Cerebellar cortex (tissue), 1 donor: ENCODE data around the gene NR6A1.

Source experiments
- DNase-seq: peaks from one replicate; pipeline ENCODE4 v3.0.0-alpha.2; 2015; ENCODE audit warnings: low spot score

NR6A1 gene

DNA sequence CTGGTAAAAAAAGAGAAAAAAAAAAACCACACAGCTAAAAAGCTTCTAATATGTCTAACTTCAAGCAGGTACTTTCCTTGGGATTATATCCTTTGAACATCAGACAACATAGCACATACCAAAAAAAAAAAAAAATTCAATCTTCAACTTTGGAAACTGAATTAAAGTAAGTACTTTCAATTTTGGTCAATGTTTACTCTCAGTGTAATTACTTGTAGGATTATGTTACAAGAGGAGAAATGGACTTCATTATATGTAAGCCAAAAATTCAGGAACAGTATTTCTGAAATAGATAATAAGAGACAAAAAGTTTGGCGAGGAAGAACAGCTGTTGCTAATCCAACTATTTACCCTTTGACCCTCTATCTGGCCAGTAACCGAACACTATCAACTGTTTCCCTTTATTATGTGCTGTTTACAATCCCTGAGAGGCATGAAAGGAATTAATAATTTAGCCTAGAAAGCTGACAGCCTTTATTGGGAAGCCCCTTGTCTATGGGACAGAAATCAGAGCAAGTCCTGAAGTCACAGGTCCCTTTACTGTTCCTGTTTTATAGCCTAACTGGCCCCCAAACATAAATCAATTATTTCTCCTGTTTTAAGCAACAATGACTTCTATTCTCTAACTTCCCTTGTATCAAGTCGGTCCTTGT, 46.6 kb downstream of the NR6A1 start:
- DNase-seq: no peak

GRCh38 chr9:124723352-124723751, 47.8 kb downstream of the NR6A1 start:
- no peak for DNase-seq

GRCh38 chr9:124721109-124721906, 49.8 kb downstream of the NR6A1 start:
- DNase-seq: no peak

DNA sequence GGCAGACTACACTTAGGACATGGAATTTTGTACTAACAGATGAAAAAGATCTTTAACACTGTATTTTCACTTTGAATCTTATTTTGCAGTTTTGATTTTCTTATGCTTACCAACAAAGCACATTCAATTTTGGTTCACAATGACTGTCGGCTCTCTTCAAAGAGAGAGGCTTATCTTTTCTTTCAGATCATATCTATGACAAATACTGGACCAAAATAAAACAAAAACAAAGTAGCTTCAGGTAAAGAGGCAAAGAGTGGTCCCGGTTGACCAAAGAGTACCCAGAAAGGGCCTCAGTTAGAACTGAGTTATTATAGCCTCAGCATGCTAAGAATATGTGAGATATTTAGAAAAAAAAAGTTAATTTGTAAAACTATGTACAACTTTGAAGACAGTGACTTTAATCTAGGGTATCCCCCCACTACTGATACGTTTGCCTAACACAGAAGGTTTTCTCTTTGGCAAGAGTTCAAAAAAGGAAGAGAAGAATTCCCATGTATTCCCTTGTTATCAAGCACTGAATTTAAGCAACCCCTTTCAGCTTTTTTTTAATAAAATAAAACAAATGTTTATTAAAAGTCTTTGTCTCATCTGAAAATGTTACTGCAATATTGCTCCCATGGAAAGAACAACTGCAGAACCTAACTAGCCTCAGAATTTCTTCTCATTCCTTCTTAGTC, 50.5 kb downstream of the NR6A1 start:
- no peak for DNase-seq

DNA sequence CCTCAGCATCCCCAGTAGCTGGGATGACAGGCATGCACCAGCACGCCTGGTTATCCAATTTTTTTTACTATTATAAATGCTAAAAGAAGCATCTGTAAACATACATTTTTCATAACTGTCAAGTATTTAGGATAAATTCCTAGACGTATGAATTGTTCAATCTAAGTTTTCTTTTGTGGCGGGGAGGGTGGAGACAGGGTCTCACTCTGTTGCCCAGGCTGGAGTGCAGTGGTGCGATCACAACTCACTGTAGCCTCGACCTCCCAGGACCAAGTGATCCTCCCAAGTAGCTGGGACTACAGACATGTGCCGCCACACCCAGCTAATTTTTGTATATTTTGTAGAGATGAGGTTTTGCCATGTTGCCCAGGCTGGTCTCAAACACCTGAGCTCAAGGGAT, 52.2 kb downstream of the NR6A1 start:
- DNase-seq: no peak

DNA sequence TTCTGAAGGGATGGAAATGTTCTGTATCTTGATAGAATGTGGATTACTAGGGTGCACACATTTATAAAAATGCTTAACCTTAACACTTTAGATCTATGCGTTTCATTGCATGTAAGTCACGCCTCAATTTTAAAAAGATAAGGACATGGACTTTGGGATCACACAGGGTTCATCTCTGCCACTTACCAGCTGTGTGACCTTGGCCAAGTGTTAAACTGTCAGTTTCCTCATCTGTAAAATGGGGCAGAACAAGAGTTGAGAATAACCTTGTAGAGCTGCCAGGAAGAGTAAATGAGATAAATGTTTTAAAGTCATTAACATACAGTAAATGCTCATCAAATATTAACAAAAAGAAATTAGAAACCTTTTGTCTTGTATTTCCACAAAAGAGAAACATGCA, 53.5 kb downstream of the NR6A1 start:
- no peak for DNase-seq

- DNase-seq: no peak
Observed at GRCh38 chr9:124716808-124717207, 54.3 kb downstream of the NR6A1 start.

DNA sequence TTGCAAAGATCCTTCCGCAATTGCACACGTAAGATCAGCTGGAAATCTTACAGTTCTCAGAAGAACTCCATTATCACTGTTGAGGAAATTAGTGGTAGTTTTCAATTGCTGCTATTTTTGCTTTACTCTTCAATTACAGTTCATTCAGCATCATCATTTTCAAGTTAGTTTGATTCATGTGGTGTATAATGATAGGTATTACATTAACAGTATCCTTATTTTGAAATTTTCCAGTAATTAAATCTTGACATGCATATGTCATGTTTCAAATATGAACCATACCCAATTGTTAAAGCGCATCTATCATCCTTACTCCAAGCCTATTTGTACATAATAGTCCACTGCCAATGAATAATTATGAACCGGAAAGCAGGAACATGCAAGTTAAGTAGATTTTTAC, 60.3 kb downstream of the NR6A1 start:
- DNase-seq: no peak

- no peak for DNase-seq
Observed at GRCh38 chr9:124709292-124709690, 61.8 kb downstream of the NR6A1 start.

GRCh38 chr9:124708633-124709291, 62.3 kb downstream of the NR6A1 start:
- DNase-seq: no peak

- no peak for DNase-seq
Observed at GRCh38 chr9:124708074-124708473, 63.0 kb downstream of the NR6A1 start.

DNA sequence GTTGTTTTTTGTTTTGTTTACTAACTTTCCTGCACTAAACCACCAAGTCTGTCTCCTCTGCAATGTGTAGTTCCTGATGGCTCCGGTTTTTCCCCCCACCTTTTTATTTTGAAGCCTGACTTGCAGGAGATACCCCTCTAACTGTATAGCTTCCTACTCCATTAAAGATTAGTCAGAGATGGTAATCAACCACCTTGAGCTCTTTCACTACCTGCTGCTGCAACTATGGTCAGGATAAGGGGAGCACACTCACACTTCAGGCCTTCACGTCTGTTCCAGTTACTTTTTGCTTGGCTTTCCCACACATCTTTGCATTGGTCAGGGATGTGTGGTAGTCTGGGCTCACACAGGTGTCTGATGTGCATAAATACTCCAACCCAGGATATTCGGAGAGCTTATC, 63.4 kb downstream of the NR6A1 start:
- no peak for DNase-seq

GRCh38 chr9:124706685-124707084, 64.4 kb downstream of the NR6A1 start:
- no peak for DNase-seq

DNA sequence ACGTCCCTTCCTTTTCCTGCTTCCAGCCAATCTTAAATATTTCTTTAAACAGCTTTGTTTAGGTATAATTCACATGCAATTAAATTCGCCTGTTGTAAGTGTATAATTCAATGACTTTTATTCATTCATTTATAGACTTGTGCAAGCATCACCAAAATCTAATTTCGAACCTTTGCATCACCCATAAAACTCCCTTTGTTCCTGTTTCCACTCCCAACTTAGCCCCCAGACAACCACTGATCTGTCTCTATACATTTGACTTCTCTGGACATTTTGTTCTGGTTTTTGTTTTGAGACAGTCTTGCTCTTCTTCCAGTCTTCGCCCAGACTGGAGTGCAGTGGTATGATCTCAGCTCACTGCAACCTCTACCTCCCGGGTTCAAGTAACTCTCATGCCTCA, 71.5 kb downstream of the NR6A1 start:
- no peak for DNase-seq

GRCh38 chr9:124698265-124698664, 72.8 kb downstream of the NR6A1 start:
- no peak for DNase-seq

GRCh38 chr9:124697326-124698200, 73.5 kb downstream of the NR6A1 start:
- no peak for DNase-seq

GRCh38 chr9:124696101-124696500, 75.0 kb downstream of the NR6A1 start:
- no peak for DNase-seq

DNA sequence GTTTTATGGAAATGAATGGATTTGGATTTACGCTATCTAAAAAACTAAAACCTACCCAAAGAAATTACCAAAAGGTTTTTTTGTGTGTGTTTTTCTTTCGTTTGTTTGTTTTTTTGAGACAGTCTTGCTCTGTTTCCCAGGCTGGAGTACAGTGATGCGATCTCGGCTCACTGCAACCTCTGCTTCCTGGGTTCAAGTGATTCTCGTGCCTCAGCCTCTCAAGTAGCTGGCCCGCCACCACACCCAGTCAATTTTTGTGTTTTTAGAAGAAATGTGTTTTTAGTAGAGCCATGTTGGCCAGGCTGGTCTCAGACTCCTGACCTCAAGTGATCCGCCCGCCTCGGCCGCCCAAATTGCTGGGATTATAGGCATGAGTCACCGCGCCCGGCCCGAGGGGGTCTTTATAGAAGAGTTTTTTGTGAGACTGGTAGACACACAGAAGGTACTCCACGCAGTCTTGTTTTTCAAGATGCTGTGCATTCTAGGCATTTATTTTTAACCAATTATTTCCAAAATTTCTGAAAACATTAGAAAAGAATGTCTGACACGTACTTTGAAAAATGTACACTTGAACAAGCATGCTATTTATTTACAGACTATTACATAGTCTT, 75.7 kb downstream of the NR6A1 start:
- no peak for DNase-seq

DNA sequence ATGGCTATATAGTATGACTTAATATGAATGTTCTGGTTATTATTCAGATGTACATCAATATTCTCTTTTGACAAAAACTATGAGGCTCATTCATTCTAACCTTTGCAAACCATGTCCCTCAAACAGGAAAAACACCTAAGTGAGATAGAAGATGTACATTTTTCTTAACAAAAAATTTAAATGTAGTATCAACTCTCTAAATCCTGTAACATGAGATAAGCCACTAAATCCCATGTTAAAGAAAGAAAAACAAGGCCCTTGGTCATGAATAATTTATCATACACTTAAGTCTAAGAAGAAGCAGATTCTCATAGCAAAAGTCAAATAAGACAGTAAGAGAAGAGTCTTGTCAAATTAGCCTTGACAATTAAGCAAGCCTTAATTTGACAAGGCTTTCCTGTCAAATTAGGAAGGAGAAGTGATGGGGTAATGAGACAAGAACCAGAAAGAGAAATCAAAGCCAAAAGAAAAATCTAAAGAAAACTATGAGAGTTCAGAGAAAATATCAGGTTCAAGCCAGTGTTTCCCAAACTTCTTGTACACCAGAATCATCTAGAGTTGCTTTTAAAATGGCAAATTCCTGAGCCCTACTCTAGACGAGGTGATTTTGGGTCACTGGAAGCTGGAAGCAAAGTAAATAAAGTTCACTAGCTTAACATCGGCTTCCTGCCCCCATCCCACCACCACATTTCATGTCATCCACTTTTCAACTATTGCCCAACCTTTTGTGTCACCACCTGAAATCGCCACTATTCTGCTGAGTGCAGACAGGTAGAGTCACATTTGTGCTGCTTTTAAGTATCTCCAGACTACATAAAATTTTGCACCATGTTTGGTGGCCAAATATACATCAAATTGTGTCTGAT, 76.5 kb downstream of the NR6A1 start:
- DNase-seq: no peak

DNA sequence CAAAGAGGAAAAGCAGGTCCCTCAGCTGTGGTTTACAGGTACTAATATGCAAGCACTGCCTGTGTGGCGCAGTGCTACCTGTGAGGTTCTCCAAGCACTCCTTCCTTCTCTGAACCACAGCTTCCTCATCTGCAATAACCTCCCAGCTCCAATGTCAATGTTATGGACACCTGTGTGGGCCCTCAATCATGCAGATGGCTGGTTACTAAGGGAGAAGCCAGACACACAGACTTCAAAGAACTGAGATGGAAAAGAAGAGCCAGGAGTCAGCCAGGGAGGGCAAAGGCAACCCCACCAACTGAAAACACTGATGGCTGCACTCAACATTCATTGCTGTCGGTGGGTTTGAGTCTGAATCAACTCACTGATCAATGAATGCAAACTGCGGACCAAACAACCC, 77.7 kb downstream of the NR6A1 start:
- no peak for DNase-seq
